ENCODE data around the gene ZMYND8. TPM values are rescaled to one million over a fixed set of nuclear protein-coding genes. Genes with fewer than 3 reads are reported as not detected.

The ZMYND8 gene
- total and polyA plus RNA-seq, 2 of the 4 experiments (the other 2 are of a cell fraction): 24.0 to 28.2 TPM

DNA sequence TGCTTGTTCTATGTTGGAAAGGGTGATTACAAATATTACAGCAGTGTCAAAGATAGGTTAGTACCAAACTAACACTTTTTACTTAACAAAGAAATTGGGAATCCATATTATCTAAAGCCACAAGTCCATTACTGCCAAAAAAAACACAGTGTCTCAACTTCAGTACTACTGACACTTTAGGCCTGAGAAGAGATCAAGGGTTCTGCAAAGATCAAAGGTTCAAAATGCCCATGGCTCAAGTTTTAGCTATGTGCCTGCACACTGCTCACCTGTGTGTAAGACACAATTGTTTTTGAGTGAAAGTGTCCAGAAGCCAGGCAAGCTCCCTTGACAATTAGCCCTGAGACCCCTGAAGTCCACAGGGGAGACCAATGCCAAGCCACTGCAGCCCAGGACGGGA lies 132.6 kb downstream of the ZMYND8 start:
- no peak for DNase-seq
- Histone ChIP-seq H3K4me3 (ENCODE audit: insufficient read depth, low read depth, low read length) (no peak overlapping the region), H3K14ac (replicated peaks; ENCODE audit: low read depth, low read length) (no peak overlapping the region), H2AFZ (replicated peaks; ENCODE audit: low read length, poor library complexity) (no peak overlapping the region), H3K79me1 (ENCODE audit: low read depth in 1 of 2, low read length in 2 of 2) (peaks cover 8 to 29% of the 10 kb centered on the region in 2 experiments; a peak in 3 of 4 replicates), H3K27me3 (ENCODE audit: control insufficient read depth, insufficient read depth, low read length) (no peaks in the 10 kb centered on the region), H3K4ac (ENCODE audit: low read depth, low read length) (no peak overlapping the region), H3K36me3 (ENCODE audit: control insufficient read depth, insufficient read depth, low read length) (peaks cover 44% of the 10 kb centered on the region), H3K18ac (ENCODE audit: low read depth, low read length) (no peak overlapping the region), H3K9ac (ENCODE audit: low read depth, low read length) (no peak overlapping the region), H2BK20ac (ENCODE audit: low read depth, low read length) (no peak overlapping the region), H4K5ac (ENCODE audit: low read depth, low read length) (no peak overlapping the region), H3K4me1 (ENCODE audit: control insufficient read depth, insufficient read depth, low read length) (no peaks in the 10 kb centered on the region), H4K20me1 (ENCODE audit: insufficient read depth, low read length) (no peaks in the 10 kb centered on the region), H2BK5ac (ENCODE audit: low read depth, low read length, poor library complexity, severe bottlenecking) (no peak overlapping the region), H4K91ac (ENCODE audit: insufficient read depth, low read depth, low read length) (no peak overlapping the region), H3K9me1 (ENCODE audit: insufficient read depth, low read length) (no peaks in the 10 kb centered on the region), H2BK120ac (ENCODE audit: low read depth, low read length) (no peak overlapping the region), H3K4me2 (ENCODE audit: low read depth, low read length) (no peak overlapping the region), H3K27ac (ENCODE audit: insufficient read depth, low read length) (no peak overlapping the region), H2AK5ac (ENCODE audit: low read depth, low read length) (no peak overlapping the region), H2AK9ac (replicated peaks; ENCODE audit: low read depth, low read length, poor library complexity) (no peak overlapping the region), H2BK15ac (ENCODE audit: low read depth, low read length) (no peak overlapping the region), H3K9me3 (ENCODE audit: control insufficient read depth, insufficient read depth, low read length) (no peaks in the 10 kb centered on the region), H4K8ac (ENCODE audit: low read depth in 2 of 2, low read length in 2 of 2) (no peak overlapping the region), H3K56ac (ENCODE audit: extremely low read depth, insufficient read depth, low read length) (no peak overlapping the region), H3K23ac (ENCODE audit: low read depth, low read length) (no peak overlapping the region)
- in situ Hi-C loops (cut with MboI; ENCODE audit: low sequenced_read_pairs): no loop called here
- dilution Hi-C loops (cut with HindIII; ENCODE audit: low sequenced_read_pairs, unreplicated experiment): no loop called here
- TF ChIP-seq CHD1 (IDR thresholded peaks at IDR 0.05; ENCODE audit: low read depth, low read length) (no peak), POLR2A (IDR thresholded peaks at IDR 0.05; ENCODE audit: low read depth, low read length) (no peak), FOS (IDR thresholded peaks at IDR 0.05; ENCODE audit: low read depth, low read length) (no peak), NFE2L2 (IDR thresholded peaks at IDR 0.05; ENCODE audit: low read depth, low read length) (no peak), MXI1 (IDR thresholded peaks at IDR 0.05; ENCODE audit: borderline replicate concordance, low read depth, low read length) (no peak), BHLHE40 (IDR thresholded peaks at IDR 0.05; ENCODE audit: low read depth, low read length) (no peak), MAZ (IDR thresholded peaks at IDR 0.05; ENCODE audit: borderline replicate concordance, low read depth, low read length) (no peak), RCOR1 (IDR thresholded peaks at IDR 0.05; ENCODE audit: insufficient replicate concordance, low read length) (no peak)
- TF ChIP-seq, protein P1, sequence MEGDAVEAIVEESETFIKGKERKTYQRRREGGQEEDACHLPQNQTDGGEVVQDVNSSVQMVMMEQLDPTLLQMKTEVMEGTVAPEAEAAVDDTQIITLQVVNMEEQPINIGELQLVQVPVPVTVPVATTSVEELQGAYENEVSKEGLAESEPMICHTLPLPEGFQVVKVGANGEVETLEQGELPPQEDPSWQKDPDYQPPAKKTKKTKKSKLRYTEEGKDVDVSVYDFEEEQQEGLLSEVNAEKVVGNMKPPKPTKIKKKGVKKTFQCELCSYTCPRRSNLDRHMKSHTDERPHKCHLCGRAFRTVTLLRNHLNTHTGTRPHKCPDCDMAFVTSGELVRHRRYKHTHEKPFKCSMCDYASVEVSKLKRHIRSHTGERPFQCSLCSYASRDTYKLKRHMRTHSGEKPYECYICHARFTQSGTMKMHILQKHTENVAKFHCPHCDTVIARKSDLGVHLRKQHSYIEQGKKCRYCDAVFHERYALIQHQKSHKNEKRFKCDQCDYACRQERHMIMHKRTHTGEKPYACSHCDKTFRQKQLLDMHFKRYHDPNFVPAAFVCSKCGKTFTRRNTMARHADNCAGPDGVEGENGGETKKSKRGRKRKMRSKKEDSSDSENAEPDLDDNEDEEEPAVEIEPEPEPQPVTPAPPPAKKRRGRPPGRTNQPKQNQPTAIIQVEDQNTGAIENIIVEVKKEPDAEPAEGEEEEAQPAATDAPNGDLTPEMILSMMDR (conservative IDR thresholded peaks at IDR 0.05; ENCODE audit: low read depth, low read length): no peak
- ChIA-PET CTCF (interaction anchor here (1.1 kb wide), 1 partner anchor 160 kb away, joined by 4 read pairs; no protein-coding TSS in a partner anchor), POLR2A (ENCODE audit: unreplicated experiment) (no interaction called here)
- no TSS peak for BruUV-seq (replicated peaks)
- ATAC-seq (ENCODE audit: low read depth): no peak
- intact Hi-C loops (cut with micrococcal nuclease): no loop called here
- WGBS, 2 experiments (ENCODE audit: extremely low coverage in 2 of 2, insufficient read length in 1 of 2): 100% methylated on average over 1 of the region's 1 CpG; no CpG with 5 or more reads in 1 of the 2 experiments

All from IMR-90 (cell line).